Measurements from ENCODE around the gene ATP6V1C2. TPM values are rescaled to one million over a fixed set of nuclear protein-coding genes. Genes with fewer than 3 reads are reported as not detected.

Gene ATP6V1C2
- total and polyA plus RNA-seq, 8 donors, result 0.06 to 2.0 (median 0.34) TPM; not detected in 1

DNA sequence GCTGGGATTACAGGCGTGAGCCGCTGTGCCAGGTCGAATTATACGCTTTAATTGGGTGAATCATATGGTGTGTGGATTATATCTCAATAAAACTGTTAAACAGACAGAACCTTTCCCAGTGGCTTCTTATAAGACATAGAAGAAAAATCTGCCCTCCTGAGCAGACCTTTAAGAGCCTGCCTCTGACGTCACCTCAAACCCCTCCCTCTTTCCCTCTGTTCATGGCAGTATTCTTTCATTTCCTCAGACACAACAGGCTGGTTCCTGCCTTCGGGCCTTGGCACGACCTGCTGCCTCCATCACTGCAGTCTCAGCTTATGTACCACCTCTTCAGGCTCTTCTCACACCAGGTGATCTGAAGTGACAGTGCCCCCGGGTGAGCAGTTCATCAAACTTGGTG, 105.2 kb downstream of the ATP6V1C2 start:
- FAIRE-seq, result no peak
- no peak for TF ChIP-seq CTCF (IDR thresholded peaks at IDR 0.05)
- intact Hi-C loops (cut with DNase I), result no loop called here
- WGBS, 2 donors, result 81 to 86% methylated on average over 8 of the region's 8 CpGs
- H3K36me3 ChIP-seq, result no peaks in the 10 kb centered on the region
- H3K4me3 ChIP-seq, result no peak overlapping the region
- ATAC-seq, result no peak
- no peaks in the 10 kb centered on the region for H3K27me3 ChIP-seq
- no peak overlapping the region for H3K27ac ChIP-seq
- DNase-seq, result no peak
- peaks cover 0 to 8% (median 0%) of the 10 kb centered on the region in 3 donors for H3K4me1 ChIP-seq
- H3K9me3 ChIP-seq, result no peaks in the 10 kb centered on the region

DNA sequence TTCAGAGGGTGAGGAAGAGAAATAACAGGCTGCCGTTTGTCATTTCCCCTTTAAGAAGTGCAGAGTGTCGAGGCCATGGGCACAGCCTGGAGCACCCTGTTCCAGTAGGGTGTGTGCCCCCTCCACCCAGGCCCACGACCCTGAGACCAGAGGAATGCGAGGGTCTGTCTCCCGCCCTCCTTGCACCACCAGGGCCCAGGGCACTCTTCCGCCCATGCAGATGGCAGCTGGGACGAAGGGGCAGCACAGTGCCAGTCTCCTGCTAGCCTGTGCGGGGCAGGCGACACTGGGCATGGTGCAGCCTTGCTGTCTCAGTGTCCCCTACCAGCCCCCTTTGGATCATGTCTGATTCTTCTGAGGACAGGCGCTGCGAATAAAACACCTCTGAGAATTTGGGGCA, 106.9 kb downstream of the ATP6V1C2 start:
- WGBS, 2 donors, result 86% methylated on average over 11 of the region's 11 CpGs
- H3K27me3 ChIP-seq, result no peaks in the 10 kb centered on the region

GRCh38 chr2:10829299-10829698, 107.9 kb downstream of the ATP6V1C2 start:
- Histone ChIP-seq H3K9me3 (no peaks in the 10 kb centered on the region), H3K4me1 (peaks cover 0 to 8% (median 0%) of the 10 kb centered on the region in 3 donors), H3K36me3 (no peaks in the 10 kb centered on the region), H3K4me3 (no peak overlapping the region), H3K27ac (no peak overlapping the region), H3K27me3 (no peaks in the 10 kb centered on the region)
- intact Hi-C loops (cut with DNase I), result no loop called here
- WGBS, 2 donors, result 46 to 52% methylated on average over 3 of the region's 3 CpGs
- DNase-seq (no peak), FAIRE-seq (no peak), ATAC-seq (peak; percentile 48 to 63 (median 56))
- TF ChIP-seq CTCF (IDR thresholded peaks at IDR 0.05), result no peak

More for the DNA sequence above, 106.9 kb downstream of the ATP6V1C2 start:
- FAIRE-seq (no peak), DNase-seq (no peak), ATAC-seq (no peak)
- H3K9me3 ChIP-seq, result no peaks in the 10 kb centered on the region
- no peak overlapping the region for H3K27ac ChIP-seq
- no peak for TF ChIP-seq CTCF (IDR thresholded peaks at IDR 0.05)
- no peak overlapping the region for H3K4me3 ChIP-seq
- H3K4me1 ChIP-seq, result peaks cover 0 to 8% (median 0%) of the 10 kb centered on the region in 3 donors
- H3K36me3 ChIP-seq, result no peaks in the 10 kb centered on the region
- intact Hi-C loops (cut with DNase I), result no loop called here

GRCh38 chr2:10830203-10830602, 108.8 kb downstream of the ATP6V1C2 start:
- H3K27ac ChIP-seq, result no peak overlapping the region
- ATAC-seq (peak in 3 of 4 donors; percentile 12 to 56 (median 32)), FAIRE-seq (no peak), DNase-seq (no peak)
- H3K9me3 ChIP-seq, result no peaks in the 10 kb centered on the region
- H3K36me3 ChIP-seq, result no peaks in the 10 kb centered on the region
- intact Hi-C loops (cut with DNase I), result loop anchor here in 2 of 3 donors (5.0 to 10.0 kb wide), 2 partner anchors 292 to 295 kb away; no protein-coding TSS in a partner anchor
- no peak for TF ChIP-seq CTCF (IDR thresholded peaks at IDR 0.05)
- H3K4me1 ChIP-seq, result peaks cover 0 to 8% (median 0%) of the 10 kb centered on the region in 3 donors
- no peaks in the 10 kb centered on the region for H3K27me3 ChIP-seq
- H3K4me3 ChIP-seq, result no peak overlapping the region
- 27 to 39% methylated on average over 8 of the region's 8 CpGs for WGBS, 2 donors

GRCh38 chr2:10830641-10831399, 109.4 kb downstream of the ATP6V1C2 start:
- Histone ChIP-seq H3K4me3 (no peak overlapping the region), H3K27me3 (no peaks in the 10 kb centered on the region), H3K4me1 (peaks cover 0 to 8% (median 0%) of the 10 kb centered on the region in 3 donors), H3K27ac (no peak overlapping the region), H3K36me3 (no peaks in the 10 kb centered on the region), H3K9me3 (no peaks in the 10 kb centered on the region)
- no peak for TF ChIP-seq CTCF (IDR thresholded peaks at IDR 0.05)
- ATAC-seq (no peak), DNase-seq (no peak), FAIRE-seq (no peak)
- WGBS, 2 donors, result 84 to 86% methylated on average over 30 of the region's 30 CpGs
- intact Hi-C loops (cut with DNase I), result loop anchor here in 2 of 3 donors (5.0 to 10.0 kb wide), 2 partner anchors 291 to 294 kb away; no protein-coding TSS in a partner anchor
